ENCODE data around the gene FTCD. TPM values are rescaled to one million over a fixed set of nuclear protein-coding genes. Genes with fewer than 3 reads are reported as not detected.

FTCD gene
- total RNA-seq, 1 donor: 0.36 TPM

- Histone ChIP-seq H2AFZ (ENCODE audit: low read length) (no peak overlapping the region), H3K79me2 (ENCODE audit: insufficient read depth, low read length) (no peaks in the 10 kb centered on the region), H3K4me2 (ENCODE audit: insufficient read depth, low read length) (no peak overlapping the region), H3K27ac (ENCODE audit: low read depth, low read length) (no peak overlapping the region), H3K36me3 (ENCODE audit: insufficient read depth, low read length) (no peaks in the 10 kb centered on the region), H3K4me1 (ENCODE audit: insufficient read depth, low read length) (peaks cover 4% of the 10 kb centered on the region), H3K27me3 (ENCODE audit: insufficient read depth, low read length) (no peaks in the 10 kb centered on the region), H3K4me3 (ENCODE audit: insufficient read depth, low read length) (no peak overlapping the region), H3K9me3 (ENCODE audit: low read depth, low read length) (no peaks in the 10 kb centered on the region), H4K20me1 (ENCODE audit: insufficient read depth, low read length) (no peaks in the 10 kb centered on the region)
- TF ChIP-seq, protein P1, sequence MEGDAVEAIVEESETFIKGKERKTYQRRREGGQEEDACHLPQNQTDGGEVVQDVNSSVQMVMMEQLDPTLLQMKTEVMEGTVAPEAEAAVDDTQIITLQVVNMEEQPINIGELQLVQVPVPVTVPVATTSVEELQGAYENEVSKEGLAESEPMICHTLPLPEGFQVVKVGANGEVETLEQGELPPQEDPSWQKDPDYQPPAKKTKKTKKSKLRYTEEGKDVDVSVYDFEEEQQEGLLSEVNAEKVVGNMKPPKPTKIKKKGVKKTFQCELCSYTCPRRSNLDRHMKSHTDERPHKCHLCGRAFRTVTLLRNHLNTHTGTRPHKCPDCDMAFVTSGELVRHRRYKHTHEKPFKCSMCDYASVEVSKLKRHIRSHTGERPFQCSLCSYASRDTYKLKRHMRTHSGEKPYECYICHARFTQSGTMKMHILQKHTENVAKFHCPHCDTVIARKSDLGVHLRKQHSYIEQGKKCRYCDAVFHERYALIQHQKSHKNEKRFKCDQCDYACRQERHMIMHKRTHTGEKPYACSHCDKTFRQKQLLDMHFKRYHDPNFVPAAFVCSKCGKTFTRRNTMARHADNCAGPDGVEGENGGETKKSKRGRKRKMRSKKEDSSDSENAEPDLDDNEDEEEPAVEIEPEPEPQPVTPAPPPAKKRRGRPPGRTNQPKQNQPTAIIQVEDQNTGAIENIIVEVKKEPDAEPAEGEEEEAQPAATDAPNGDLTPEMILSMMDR (IDR thresholded peaks at IDR 0.05; ENCODE audit: extremely low read depth, low read depth, low read length): no peak
- no peak for DNase-seq (ENCODE audit: insufficient read length, low spot score, missing footprints)
Measured at GRCh38 chr21:46146856-46147255, 8.5 kb downstream of the FTCD start.

GRCh38 chr21:46145840-46146691, 9.3 kb downstream of the FTCD start:
- Histone ChIP-seq H2AFZ (ENCODE audit: low read length) (no peak overlapping the region), H3K79me2 (ENCODE audit: insufficient read depth, low read length) (no peaks in the 10 kb centered on the region), H3K4me3 (ENCODE audit: insufficient read depth, low read length) (no peak overlapping the region), H4K20me1 (ENCODE audit: insufficient read depth, low read length) (no peaks in the 10 kb centered on the region), H3K27ac (ENCODE audit: low read depth, low read length) (no peak overlapping the region), H3K4me2 (ENCODE audit: insufficient read depth, low read length) (no peak overlapping the region), H3K9me3 (ENCODE audit: low read depth, low read length) (no peaks in the 10 kb centered on the region), H3K27me3 (ENCODE audit: insufficient read depth, low read length) (peaks cover 2% of the 10 kb centered on the region), H3K36me3 (ENCODE audit: insufficient read depth, low read length) (no peaks in the 10 kb centered on the region), H3K4me1 (ENCODE audit: insufficient read depth, low read length) (peaks cover 4% of the 10 kb centered on the region)
- DNase-seq (ENCODE audit: insufficient read length, low spot score, missing footprints): peak; percentile 65
- TF ChIP-seq, protein P1 (IDR thresholded peaks at IDR 0.05; ENCODE audit: extremely low read depth, low read depth, low read length): no peak

DNA sequence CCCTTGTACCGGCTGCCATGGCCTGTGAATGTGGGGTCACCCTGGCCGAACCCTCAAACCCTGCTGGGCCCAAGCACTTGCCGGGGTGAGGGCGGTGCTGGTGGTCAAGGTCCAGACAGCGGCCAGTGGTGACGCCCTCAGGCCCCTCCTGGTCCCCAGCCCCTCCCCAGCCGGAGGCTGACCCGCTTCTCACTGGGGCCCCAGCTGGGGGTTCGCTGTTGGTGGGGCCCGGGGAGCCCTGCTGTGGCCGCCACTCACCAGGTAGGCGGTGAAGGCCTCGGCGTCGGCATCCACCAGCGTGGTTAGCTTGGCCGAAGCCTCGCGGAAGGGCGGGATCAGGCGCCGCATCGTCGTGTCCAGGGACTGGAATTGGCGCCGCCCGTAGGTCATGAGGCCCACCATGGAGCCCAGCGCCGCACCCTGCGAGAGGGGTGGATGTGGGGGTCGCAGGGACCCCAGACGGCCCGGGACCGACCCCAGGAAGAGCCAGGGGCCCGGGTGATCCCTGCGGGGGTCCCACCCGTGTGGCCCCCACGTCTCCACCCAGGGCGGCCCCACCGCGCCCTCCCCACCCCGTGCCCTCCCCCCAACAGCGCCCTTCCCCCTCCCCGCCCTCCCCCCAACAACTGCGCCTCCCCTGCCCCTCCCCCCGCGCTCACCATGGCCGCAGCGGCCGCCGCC, 10.1 kb downstream of the FTCD start:
- Histone ChIP-seq H3K27me3 (ENCODE audit: insufficient read depth, low read length) (peaks cover 2% of the 10 kb centered on the region), H3K4me2 (ENCODE audit: insufficient read depth, low read length) (no peak overlapping the region), H3K4me3 (ENCODE audit: insufficient read depth, low read length) (no peak overlapping the region), H4K20me1 (ENCODE audit: insufficient read depth, low read length) (no peaks in the 10 kb centered on the region), H3K79me2 (ENCODE audit: insufficient read depth, low read length) (no peaks in the 10 kb centered on the region), H3K9me3 (ENCODE audit: low read depth, low read length) (no peaks in the 10 kb centered on the region), H3K36me3 (ENCODE audit: insufficient read depth, low read length) (no peaks in the 10 kb centered on the region), H3K27ac (ENCODE audit: low read depth, low read length) (no peak overlapping the region), H3K4me1 (ENCODE audit: insufficient read depth, low read length) (peaks cover 4% of the 10 kb centered on the region), H2AFZ (ENCODE audit: low read length) (no peak overlapping the region)
- DNase-seq (ENCODE audit: insufficient read length, low spot score, missing footprints): peak; percentile 30
- TF ChIP-seq, protein P1 (IDR thresholded peaks at IDR 0.05; ENCODE audit: extremely low read depth, low read depth, low read length): no peak

- TF ChIP-seq, protein P1 (IDR thresholded peaks at IDR 0.05; ENCODE audit: extremely low read depth, low read depth, low read length): no peak
- H4K20me1 ChIP-seq (ENCODE audit: insufficient read depth, low read length): no peaks in the 10 kb centered on the region
- no peak overlapping the region for H3K4me3 ChIP-seq (ENCODE audit: insufficient read depth, low read length)
- H3K4me1 ChIP-seq (ENCODE audit: insufficient read depth, low read length): peaks cover 4% of the 10 kb centered on the region
- H3K9me3 ChIP-seq (ENCODE audit: low read depth, low read length): no peaks in the 10 kb centered on the region
- H3K27me3 ChIP-seq (ENCODE audit: insufficient read depth, low read length): peaks cover 9% of the 10 kb centered on the region
- H3K79me2 ChIP-seq (ENCODE audit: insufficient read depth, low read length): no peaks in the 10 kb centered on the region
- H3K36me3 ChIP-seq (ENCODE audit: insufficient read depth, low read length): no peaks in the 10 kb centered on the region
- H3K4me2 ChIP-seq (ENCODE audit: insufficient read depth, low read length): no peak overlapping the region
- DNase-seq (ENCODE audit: insufficient read length, low spot score, missing footprints): peak; percentile 81
- H3K27ac ChIP-seq (ENCODE audit: low read depth, low read length): no peak overlapping the region
- H2AFZ ChIP-seq (ENCODE audit: low read length): no peak overlapping the region
Measured at GRCh38 chr21:46144464-46145070, 10.8 kb downstream of the FTCD start.
